ENCODE results near the gene ARSB. TPM values are rescaled to one million over a fixed set of nuclear protein-coding genes. Genes with fewer than 3 reads are reported as not detected.
"Not testable (repeated sequence)": the region's sequence is repeated elsewhere in the genome, so short reads cannot be mapped to it uniquely, and the experiment has no call there.

The ARSB gene
- total RNA-seq, 4 donors from 2014 or later = 9.1 to 12.7 (median 10.7) TPM

GRCh38 chr5:78886341-78887230 lies 98.5 kb downstream of the ARSB start:
- intact Hi-C loops (cut with DNase I; ENCODE audit: low total_unique reads) = loop anchor here (10.0 kb wide), 1 partner anchor 222 kb away; no protein-coding TSS in a partner anchor
- in situ Hi-C loops (cut with MboI; ENCODE audit: low pct_ligation_motif_present in 1 of 4, low pct_unique_long_range_greater_than_20kb in 1 of 4, low sequenced_read_pairs in 3 of 4) = no loop called here
- Histone ChIP-seq H3K36me3 (no peaks in the 10 kb centered on the region), H3K4me3 (no peak overlapping the region), H3K27me3 (no peaks in the 10 kb centered on the region), H3K4me1 (peaks cover 0 to 5% (median 0%) of the 10 kb centered on the region in 4 donors), H3K27ac (no peak overlapping the region), H3K9me3 (no peaks in the 10 kb centered on the region)
- TF ChIP-seq POLR2AphosphoS5 (IDR thresholded peaks at IDR 0.05) (no peak), CTCF (IDR thresholded peaks at IDR 0.05) (peak; percentile 34 to 55 (median 45))
- no peak for DNase-seq
- 82% methylated on average over 2 of the region's 2 CpGs; no CpG with 5 or more reads in 1 of the 2 donors for WGBS, 2 donors (ENCODE audit: low coverage in 1 of 2)

GRCh38 chr5:78881884-78882283 lies 103.2 kb downstream of the ARSB start:
- Histone ChIP-seq H3K9me3 (no peaks in the 10 kb centered on the region), H3K27me3 (no peaks in the 10 kb centered on the region), H3K36me3 (no peaks in the 10 kb centered on the region), H3K4me3 (no peak overlapping the region), H3K27ac (no peak overlapping the region), H3K4me1 (peaks cover 0 to 7% (median 0%) of the 10 kb centered on the region in 4 donors)
- in situ Hi-C loops (cut with MboI; ENCODE audit: low pct_ligation_motif_present in 1 of 4, low pct_unique_long_range_greater_than_20kb in 1 of 4, low sequenced_read_pairs in 3 of 4) (no loop called here), intact Hi-C loops (cut with DNase I; ENCODE audit: low total_unique reads) (loop anchor here (10.0 kb wide), 1 partner anchor 217 kb away; no protein-coding TSS in a partner anchor)
- no peak for TF ChIP-seq POLR2A (IDR thresholded peaks at IDR 0.05)
- no peak for TF ChIP-seq CTCF (IDR thresholded peaks at IDR 0.05)
- no peak for TF ChIP-seq EP300 (IDR thresholded peaks at IDR 0.05; ENCODE audit: low read depth)
- TF ChIP-seq POLR2AphosphoS5 (IDR thresholded peaks at IDR 0.05) = no peak
- no peak for DNase-seq
- WGBS, 2 donors (ENCODE audit: low coverage in 1 of 2) = 56 to 72% methylated on average over 2 to 3 of the region's 3 CpGs

GRCh38 chr5:78879516-78879915 lies 105.6 kb downstream of the ARSB start:
- WGBS, 2 donors (ENCODE audit: low coverage in 1 of 2) = 91 to 93% methylated on average over 10 of the region's 10 CpGs
- H3K4me3 ChIP-seq = no peak overlapping the region
- H3K9me3 ChIP-seq = no peaks in the 10 kb centered on the region
- H3K27me3 ChIP-seq = no peaks in the 10 kb centered on the region
- peaks cover 0 to 7% (median 0%) of the 10 kb centered on the region in 4 donors for H3K4me1 ChIP-seq
- H3K27ac ChIP-seq = no peak overlapping the region
- in situ Hi-C loops (cut with MboI; ENCODE audit: low pct_ligation_motif_present in 1 of 4, low pct_unique_long_range_greater_than_20kb in 1 of 4, low sequenced_read_pairs in 3 of 4) = no loop called here
- no peak for DNase-seq
- intact Hi-C loops (cut with DNase I; ENCODE audit: low total_unique reads) = no loop called here
- TF ChIP-seq POLR2AphosphoS5 (IDR thresholded peaks at IDR 0.05) (no peak), POLR2A (IDR thresholded peaks at IDR 0.05) (no peak)
- H3K36me3 ChIP-seq = no peaks in the 10 kb centered on the region

- in situ Hi-C loops (cut with MboI; ENCODE audit: low pct_ligation_motif_present in 1 of 4, low pct_unique_long_range_greater_than_20kb in 1 of 4, low sequenced_read_pairs in 3 of 4); H3K4me3 ChIP-seq; intact Hi-C loops (cut with DNase I; ENCODE audit: low total_unique reads); H3K9me3 ChIP-seq; H3K27ac ChIP-seq; DNase-seq; H3K4me1 ChIP-seq; H3K36me3 ChIP-seq; H3K27me3 ChIP-seq: not testable (repeated sequence)
- WGBS, 2 donors (ENCODE audit: low coverage in 1 of 2) = 89 to 100% methylated on average over 1 to 2 of the region's 2 CpGs
Observed at GRCh38 chr5:78866076-78866475, 119.0 kb downstream of the ARSB start.

GRCh38 chr5:78858364-78858763 lies 126.7 kb downstream of the ARSB start:
- H3K9me3 ChIP-seq = no peaks in the 10 kb centered on the region
- intact Hi-C loops (cut with DNase I; ENCODE audit: low total_unique reads) = no loop called here
- 40 to 96% methylated on average over 1 of the region's 1 CpG for WGBS, 2 donors (ENCODE audit: low coverage in 1 of 2)
- H3K27ac ChIP-seq = no peak overlapping the region
- no peak overlapping the region for H3K4me3 ChIP-seq
- H3K4me1 ChIP-seq = no peaks in the 10 kb centered on the region
- no peak for TF ChIP-seq POLR2AphosphoS5 (IDR thresholded peaks at IDR 0.05)
- TF ChIP-seq CTCF (IDR thresholded peaks at IDR 0.05) = no peak
- TF ChIP-seq EP300 (IDR thresholded peaks at IDR 0.05; ENCODE audit: low read depth) = no peak
- no peak for TF ChIP-seq POLR2A (IDR thresholded peaks at IDR 0.05)
- no peak for DNase-seq
- no peaks in the 10 kb centered on the region for H3K27me3 ChIP-seq
- no peaks in the 10 kb centered on the region for H3K36me3 ChIP-seq
- in situ Hi-C loops (cut with MboI; ENCODE audit: low pct_ligation_motif_present in 1 of 4, low pct_unique_long_range_greater_than_20kb in 1 of 4, low sequenced_read_pairs in 3 of 4) = no loop called here

Data from transverse colon (tissue), 4 donors.